ENCODE data around the gene GPR183. TPM values are rescaled to one million over a fixed set of nuclear protein-coding genes. Genes with fewer than 3 reads are reported as not detected.

Gene GPR183
- total and polyA plus RNA-seq, 2 of the 8 experiments (the other 6 are each of a cell fraction or from before 2014, with no cell fraction given): not detected

DNA sequence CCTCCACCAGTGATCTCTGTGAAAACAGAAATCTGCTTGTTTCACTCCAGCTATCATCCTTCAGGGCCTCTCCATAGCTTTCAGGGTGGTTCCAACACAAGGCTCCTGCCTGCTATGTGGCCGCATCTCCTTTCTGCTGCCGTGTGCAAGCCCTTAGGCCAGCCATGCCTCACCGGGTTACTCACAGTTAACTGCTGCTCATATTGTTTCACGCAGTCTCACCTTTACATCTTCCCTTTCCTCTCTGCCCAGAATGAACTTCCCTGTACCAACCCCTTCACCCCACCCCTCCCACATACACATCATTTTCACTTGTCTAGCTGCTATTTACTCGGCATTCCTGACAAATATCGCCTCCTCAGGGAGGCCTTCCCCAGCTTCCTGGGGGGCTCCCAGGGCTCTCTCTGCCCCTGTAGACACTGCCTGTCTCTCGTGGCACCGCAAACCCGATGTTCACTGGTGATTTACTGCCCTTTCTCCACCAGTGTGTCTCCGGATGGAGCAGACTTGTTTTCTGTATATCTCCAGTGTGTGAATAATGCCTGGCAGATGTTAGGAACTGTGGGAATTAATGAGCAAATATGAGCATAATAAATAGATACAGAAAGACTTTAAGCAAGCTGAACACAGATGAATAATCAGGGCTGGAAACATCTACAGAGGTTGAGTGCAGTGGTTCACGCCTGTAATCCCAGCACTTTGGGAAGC is 39.3 kb upstream of the GPR183 start (continued):
- no peak for TF ChIP-seq KDM5A (IDR thresholded peaks at IDR 0.05; ENCODE audit: low read length)
- no peak for TF ChIP-seq TAF1 (IDR thresholded peaks at IDR 0.05; ENCODE audit: low read depth, low read length)
- no peak for TF ChIP-seq BACH1 (IDR thresholded peaks at IDR 0.05; ENCODE audit: low read length)
- TF ChIP-seq CTBP2 (IDR thresholded peaks at IDR 0.05; ENCODE audit: borderline replicate concordance, insufficient read depth, insufficient read length, low read length): no peak
- TF ChIP-seq MAX (IDR thresholded peaks at IDR 0.05): no peak
